RCC 7860 (cell line): Measurements from ENCODE around the gene ATP5F1E.
A peak's percentile ranks its signal among the peaks of the same experiment; 100 is the strongest.
"Not testable (repeated sequence)": the region's sequence is repeated elsewhere in the genome, so short reads cannot be mapped to it uniquely, and the experiment has no call there.

Experiments used
- DNase-seq: peaks from one replicate; pipeline ENCODE4 v3.0.0-alpha.2; 2015; ENCODE audit warnings: low spot score
- FAIRE-seq: peaks from 2 replicates; lab custom pipeline; 2012; peaks lifted over from hg19 to GRCh38; lab: Jason Lieb, UNC

Gene ATP5F1E

DNA sequence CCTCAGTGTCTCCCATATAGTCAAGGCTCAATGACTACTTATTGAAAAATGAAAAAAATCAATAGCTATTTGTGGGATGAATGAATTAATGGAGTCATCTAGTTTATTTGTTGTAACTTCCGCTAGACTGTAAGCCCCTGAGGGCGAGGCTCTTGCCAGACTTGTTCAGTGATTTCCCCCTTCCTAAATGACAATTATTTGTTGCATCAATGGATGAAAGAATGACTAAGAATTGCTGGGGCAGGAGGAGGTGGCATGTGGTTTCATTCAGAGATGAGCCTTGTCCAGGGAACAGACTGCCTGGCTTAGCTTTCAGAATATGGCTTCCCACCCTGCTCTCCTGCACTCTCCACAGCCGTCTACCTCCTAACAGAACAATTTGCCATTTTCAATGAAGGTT lies 11.6 kb upstream of the ATP5F1E start:
- DNase-seq (no peak), FAIRE-seq (no peak)

DNA sequence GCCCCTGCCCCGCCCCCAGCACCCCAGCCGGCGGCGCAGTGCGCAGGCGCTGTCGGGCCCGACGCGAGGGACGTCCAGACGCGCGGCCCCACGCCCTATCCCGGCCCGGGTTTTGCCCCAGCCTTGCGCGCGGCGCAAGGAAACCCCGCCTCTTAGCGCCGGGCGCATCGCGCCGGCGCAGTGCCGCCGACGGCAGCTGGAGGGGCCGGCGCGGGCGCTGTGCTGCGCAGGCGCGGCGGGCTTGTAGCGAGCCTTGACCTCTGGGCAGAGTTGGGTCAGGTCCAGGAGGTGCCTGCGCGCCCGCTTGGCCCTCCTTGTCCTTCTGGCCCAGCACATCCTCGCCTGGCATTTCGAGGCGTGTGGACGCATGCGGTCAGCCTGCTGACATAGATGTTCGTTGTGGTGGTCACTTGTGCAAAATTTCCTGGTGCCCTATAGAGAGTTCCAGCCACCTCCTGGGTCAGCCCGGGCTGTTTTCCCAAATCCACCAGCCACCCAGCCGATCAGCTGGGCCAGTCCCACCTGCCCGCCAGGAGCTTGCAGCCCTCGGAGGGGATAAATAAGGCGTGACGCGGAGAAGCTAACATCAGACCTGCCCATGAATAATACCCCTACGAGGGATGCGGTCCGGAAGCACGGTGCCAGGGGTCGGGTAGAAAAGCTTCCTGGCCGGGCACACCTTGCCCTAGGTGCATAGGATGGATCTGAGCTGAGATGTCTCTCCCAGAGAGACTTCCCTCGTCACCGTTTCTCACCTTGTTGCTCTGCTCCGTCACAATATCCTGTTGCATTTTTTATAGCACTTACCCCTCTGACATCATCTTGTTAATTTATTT lies 10.9 kb upstream of the ATP5F1E start:
- no peak for FAIRE-seq
- DNase-seq, result peak; percentile 84

DNA sequence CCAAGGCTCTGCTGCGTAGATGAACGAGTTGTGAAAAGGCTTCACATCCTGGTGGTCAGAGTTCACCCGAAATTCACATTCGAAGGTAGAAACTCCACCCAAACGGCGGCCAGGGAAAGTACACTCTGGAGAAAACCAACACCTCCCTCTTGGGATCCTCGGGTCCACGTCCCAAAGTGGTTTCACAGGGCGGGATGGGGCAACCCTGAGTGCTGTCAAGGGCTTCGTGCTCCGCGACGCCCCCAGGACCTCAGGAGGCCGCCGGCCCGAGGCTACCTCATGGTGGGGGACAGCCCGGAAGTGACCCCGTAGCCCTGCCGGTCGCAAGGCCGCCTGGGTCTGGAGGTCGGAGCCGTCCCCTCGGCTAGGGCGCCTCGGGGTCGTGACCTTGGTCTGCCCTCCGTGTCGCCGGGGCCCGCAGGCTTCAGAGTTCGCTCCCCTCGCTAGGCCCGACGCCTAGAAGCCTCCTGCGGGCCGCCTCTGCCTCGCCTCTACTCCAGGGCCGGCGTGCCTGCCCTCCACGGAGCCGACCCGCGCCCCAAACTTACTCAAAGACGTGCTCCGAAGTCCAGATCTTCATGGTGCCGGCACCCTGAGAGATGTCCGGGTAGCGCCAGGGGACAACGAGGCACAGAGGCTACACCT lies 10.1 kb upstream of the ATP5F1E start, which contains the start of gene PRELID3B:
TSS of gene PRELID3B (minus strand) at position 636 of the 645 bp plus-strand sequence. CDS start at position 580, 56 bp downstream.
- DNase-seq (no peak), FAIRE-seq (no peak)

DNA sequence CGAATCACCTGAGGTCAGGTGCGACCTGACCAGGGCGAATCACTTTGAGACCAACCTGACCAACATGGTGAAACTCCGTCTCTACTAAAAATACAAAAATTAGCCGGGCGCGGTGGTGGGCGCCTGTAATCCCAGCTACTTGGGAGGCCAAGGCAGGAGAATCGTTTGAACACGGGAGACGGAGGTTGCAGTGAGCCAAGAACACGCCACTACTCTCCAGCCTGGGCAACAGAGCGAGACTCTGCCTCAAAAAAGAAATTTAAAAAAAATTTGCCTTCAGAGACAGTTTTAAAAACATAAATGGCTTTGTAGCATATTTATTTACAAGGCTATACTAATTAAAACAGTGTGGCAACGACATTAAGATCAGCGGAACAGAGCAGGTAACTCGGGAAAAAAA lies 9.4 kb upstream of the ATP5F1E start:
- not testable (repeated sequence) for FAIRE-seq, DNase-seq

DNA sequence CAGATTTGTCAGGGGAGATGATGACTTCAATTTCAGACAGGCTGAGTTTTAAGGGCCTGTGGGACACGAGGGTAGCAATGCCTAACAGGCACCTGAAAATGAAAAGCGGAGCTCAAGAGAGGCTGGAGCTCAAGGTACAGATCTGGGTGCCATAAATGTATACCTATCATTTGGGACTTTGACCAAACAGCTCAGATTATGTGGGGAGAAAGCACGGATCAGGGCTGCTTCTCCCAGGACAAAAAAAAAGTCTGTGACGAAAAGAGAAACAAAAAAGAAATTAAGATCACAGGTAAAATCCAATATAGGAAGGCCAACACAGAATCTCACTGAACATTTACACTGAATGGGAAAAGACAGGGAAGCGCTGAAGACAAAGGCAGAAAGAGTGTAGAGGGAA lies 8.5 kb upstream of the ATP5F1E start:
- DNase-seq, result no peak
- FAIRE-seq, result no peak

DNA sequence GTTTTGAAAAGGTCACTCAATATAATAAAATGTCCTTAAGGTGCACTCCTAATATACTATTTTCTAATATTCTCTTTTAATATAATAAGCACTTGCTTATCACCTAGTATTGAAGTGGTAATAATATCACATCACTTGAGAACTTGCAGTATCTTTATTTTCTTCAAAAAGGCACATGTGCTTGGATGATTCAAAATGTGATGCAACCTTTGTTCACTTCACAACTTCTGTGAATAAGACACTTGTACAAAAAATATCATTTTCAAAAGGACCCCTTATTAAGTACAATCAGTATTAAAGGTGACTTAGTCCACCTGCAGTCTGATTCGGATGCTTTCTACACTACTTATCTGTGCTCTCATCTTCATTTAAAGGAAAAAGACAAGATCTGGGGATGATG lies 7.1 kb upstream of the ATP5F1E start:
- no peak for FAIRE-seq
- no peak for DNase-seq

DNA sequence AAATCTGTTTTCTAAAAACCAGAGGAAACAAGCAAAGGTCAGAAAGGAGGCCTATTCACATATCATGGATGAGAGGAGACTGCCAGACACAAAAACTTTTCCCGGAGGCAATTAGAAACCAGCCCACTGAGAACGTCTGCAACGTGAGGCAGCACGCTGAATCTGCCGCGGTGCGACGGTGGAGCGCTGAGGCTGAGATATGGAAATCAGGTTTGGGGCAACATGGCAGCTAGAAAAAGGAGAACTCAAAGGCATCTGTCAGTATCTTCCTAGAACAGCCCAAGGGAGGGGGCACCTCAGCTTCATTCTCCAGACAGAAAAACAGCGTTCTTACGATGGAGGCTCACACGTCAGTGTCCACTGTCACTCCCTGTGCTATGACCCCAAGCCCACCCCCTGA lies 5.3 kb upstream of the ATP5F1E start:
- no peak for FAIRE-seq
- DNase-seq, result no peak

DNA sequence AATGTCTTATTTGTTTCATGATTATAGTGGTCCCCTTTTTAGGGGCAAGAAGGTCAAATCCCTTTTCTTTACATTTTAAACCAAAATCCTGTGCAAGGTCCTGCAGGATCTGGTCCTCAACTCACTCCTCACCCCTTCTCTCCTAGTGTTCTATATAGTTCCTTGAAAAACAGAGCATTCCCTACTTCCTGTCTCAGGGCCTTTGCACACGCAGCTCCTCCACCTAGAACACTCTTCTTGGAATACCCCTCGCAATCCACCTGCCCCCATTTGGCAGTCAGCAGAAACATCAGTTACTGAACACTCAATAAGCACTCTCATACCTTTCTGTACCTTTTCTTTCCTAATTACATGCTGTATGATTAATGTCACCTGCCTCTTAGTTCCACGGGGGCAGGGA lies 3.2 kb upstream of the ATP5F1E start:
- no peak for FAIRE-seq
- no peak for DNase-seq

DNA sequence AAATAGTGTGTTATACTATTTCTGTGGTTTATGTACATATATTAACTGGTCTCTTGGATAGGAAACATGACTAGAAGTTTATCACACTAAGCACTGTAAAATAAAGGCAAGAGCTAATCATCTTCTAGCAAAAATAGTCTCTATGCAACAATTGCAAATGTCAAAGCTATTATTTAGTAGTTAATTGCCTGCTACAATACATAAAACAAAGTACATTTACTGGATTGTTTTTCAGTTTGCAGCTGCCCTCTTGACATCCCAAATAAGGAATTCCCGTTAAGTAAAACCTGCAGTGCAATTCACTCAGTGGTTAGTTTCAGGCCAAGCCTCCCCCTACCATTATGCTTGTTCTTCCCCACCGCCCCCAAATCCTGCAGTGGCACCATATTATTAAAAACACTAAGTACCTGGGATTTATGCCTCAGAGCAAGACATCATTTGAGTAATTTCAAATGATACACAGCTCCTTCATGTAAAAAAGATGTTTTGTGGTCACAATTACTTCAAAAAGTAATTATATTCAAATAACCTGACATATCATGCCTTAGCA lies 1.6 kb upstream of the ATP5F1E start:
- FAIRE-seq, result no peak
- DNase-seq, result no peak

DNA sequence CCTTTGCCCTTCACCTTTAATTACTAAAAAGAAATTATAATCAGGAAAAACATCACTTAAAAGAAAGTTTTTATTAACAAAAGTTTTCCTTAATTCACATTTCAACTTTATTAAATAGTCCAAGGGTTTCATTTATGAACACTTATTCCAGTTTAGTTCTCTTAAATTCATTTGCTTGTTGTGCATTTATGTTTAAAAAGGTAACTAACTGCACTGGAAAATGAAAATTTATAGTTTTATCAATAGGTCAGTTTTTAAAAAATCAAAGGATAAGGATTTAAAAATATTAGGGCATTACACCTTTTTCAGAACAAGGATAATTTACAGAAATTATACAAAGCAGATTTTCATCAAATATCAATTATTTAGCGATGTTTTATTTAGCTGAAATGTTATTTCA lies 958 bp upstream of the ATP5F1E start:
- no peak for DNase-seq
- peak; percentile 11 for FAIRE-seq

DNA sequence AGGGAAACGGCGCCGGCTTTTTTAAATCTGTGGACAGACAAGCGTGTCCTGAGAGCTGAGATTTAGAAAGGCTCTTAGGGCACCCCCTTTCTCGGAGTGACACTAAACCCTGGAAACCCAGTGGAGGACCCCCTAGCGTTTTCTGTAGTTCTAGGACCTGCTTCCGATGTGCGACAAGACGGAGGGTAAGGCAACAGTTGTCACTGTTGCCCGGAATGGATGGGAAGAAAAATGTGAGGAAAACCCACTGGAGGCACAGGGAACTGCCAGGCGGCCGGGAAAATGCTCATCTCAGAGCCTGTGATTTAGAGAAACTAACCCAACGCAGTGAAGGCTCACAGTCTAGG lies 551 bp upstream of the ATP5F1E start:
- peak; percentile 52 for DNase-seq
- FAIRE-seq, result no peak

DNA sequence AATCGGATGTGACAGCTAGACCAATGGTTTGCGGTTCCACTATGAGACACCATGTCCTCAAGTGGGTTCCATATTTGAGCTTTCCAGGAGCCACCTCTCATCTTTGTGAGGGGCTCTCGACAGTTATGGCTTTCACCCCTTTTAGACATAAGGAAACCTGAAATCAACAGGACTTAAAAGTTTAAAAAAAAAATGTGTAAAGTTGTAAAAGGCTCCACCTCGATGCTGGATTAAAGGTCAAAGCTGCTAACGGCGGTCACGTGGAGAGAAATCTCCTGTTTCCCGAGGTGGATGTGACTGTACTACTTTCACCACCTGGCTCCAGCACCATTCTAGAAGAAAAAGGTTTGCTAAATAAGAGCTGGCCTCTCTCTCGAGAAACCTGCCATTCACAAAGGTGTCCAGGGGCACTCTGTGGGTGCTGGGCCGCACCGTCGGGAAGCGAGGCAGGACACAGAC lies 542 bp downstream of the ATP5F1E start:
- no peak for FAIRE-seq
- DNase-seq, result no peak

DNA sequence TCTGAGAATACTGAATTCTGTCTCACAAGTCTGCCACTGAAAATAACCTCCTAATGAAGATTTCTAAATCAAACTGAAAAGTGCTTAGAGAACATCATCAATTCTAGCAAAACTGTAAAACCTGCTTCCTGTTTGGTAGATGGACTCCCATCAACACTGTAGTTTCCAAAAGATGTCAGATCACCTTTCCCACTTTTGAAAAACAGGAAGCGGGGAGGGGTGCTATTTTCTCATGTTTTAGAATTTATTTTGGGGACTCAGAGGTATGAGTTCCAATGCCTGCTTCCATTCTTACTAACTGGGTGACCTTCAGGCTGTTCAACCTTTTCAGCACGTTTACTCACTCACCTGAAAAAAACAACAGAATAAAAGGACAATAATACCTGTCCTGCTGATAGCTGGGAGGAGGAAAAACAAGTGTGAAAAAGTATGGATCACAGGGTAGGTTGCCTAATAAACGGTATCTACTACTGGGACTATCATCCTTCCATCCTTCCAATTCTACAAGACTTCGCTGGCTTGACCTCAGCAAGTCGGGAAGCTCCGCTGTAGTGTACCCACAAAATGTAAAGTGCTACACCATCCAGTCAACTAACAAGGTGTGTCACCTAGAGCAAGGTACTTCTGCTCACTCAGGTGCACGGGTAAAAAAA lies 1.1 kb downstream of the ATP5F1E start:
- DNase-seq (no peak), FAIRE-seq (no peak)

DNA sequence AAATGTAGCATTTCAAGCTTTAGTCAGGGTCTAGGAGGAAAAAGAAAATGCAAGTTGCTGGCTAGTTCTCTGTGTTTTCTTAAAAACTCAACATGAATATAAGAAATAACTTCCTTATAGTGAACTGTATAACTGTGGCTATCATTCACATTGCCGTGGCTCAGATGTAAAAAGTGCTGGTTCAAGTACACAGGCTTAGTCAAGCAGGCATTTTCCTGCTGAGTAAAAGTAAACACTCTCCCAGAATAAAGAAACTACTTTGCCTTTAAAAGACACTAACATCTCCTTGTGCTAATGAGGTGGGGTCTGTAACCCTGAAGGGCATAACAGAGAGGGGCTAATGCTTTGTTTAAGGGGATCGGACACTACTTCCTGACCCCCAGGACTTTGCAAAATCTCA lies 3.3 kb downstream of the ATP5F1E start:
- no peak for FAIRE-seq
- no peak for DNase-seq

DNA sequence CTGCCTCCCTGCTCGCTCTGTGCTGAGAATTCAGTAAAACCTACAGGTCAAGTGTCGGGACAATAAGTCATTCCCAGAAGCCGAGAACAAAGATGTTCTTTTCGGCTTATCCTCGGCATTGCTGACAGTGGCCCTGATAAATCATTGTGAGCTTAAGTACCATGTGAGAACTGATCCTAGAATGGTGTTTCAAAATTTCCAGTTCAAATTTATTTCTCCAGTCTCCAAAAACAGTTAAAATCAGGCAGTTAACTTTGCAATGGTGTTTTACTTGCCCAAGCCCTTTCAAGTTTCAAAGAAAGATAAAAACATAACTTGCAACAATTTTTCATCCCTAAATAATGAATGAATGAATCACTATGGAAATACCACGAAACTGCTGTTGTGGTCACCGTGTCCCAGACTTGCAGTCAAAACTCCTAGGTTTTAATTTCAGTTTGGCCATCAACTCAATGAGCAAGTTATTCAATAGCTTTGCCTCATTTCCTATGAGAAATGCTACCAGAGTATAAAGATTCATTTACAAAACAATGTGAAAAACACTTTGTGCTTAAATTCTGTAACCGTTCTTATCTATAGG lies 4.3 kb downstream of the ATP5F1E start:
- FAIRE-seq (peak; percentile 73), DNase-seq (no peak)

DNA sequence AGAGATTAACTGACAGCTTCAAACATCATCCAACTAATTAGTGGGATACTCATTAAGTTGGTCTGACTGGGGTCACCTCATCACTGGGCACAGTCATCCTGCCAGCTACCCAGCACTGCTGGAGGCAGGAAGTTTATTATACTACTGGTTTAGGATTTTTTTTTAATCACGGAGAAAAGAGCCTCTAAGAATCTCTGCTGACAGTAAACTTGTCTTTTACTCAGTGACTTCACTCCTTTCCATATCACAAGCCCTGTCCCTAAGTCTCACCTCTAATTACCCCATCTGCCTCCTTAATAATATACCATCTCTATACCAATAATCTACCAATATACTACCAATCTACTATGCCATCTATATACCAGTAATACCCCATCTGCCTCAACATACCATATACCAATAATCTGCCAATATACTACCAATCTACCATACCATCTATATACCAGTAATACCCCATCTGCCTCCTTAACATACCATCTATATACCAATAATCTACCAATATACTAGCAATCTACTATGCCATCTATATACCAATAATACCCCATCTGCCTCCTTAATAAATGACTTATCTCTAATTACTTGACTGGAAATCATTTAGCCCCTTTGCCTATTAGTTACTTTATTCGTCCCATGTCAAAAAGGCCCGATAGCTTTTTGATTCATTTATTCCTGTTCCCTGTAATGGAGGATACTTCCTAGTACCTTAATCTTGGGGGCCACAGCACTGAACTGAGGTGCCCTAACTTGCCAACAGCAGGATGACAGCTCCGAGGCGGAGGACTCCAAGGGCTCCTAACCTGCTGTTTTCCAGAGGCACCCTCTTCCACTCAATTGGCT lies 5.0 kb downstream of the ATP5F1E start:
- DNase-seq, result no peak
- no peak for FAIRE-seq

DNA sequence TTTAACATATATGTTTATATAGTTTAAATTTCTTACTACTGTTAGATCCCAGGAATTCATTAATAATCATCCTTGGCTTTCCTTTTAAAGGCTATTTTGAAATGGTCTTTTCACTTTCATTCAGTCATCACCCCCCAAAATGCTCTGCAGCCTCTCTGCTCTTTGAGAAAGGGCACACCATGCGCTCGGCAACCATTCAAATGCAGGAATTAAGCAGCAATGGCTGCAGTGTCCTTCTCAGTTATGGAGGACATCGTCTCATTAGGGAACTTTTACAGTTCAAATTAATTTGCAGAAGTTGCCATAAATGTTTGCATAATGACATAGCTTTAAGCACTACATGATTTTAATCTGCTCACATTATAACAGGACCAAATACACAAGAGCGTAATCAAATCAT lies 6.6 kb downstream of the ATP5F1E start:
- FAIRE-seq (no peak), DNase-seq (no peak)

DNA sequence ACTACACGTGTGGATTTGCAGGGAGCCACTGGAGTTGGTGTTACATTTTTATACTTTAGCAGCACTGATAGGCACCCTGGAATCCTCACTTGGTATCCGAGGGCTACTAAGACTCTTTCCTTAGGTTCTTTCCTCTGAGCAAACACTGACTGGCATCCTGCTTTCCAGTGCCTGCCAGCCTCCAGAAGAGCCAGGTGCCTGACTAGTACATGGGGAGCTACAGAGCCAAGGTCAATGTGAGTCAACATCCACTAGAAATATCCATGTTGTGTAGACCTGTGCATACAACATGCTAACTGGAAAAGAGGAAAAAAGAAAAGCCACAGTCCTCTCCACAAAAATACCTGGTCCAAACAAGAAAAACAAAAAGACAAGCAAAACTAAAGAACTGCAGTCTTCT lies 7.0 kb downstream of the ATP5F1E start:
- no peak for DNase-seq
- no peak for FAIRE-seq

DNA sequence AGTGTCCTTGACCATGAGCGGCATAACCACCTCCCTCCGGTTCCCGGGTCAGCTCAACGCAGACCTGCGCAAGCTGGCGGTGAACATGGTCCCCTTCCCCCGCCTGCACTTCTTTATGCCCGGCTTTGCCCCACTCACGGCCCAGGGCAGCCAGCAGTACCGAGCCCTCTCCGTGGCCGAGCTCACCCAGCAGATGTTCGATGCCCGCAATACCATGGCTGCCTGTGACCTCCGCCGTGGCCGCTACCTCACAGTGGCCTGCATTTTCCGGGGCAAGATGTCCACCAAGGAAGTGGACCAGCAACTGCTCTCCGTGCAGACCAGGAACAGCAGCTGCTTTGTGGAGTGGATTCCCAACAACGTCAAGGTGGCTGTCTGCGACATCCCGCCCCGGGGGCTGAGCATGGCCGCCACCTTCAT lies 8.0 kb downstream of the ATP5F1E start:
- no peak for DNase-seq
- FAIRE-seq, result no peak

DNA sequence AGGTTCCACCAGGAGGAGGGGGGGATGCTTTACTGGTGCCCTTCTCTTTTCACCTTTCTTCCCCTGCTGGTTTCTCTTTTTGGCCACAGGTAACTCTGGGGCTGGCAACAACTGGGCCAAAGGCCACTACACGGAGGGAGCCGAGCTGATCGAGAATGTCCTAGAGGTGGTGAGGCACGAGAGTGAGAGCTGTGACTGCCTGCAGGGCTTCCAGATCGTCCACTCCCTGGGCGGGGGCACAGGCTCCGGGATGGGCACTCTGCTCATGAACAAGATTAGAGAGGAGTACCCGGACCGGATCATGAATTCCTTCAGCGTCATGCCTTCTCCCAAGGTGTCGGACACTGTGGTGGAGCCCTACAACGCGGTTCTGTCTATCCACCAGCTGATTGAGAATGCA lies 8.5 kb downstream of the ATP5F1E start:
- DNase-seq (no peak), FAIRE-seq (no peak)
